GM19463 (cell line): Measurements from ENCODE around the gene RPL22L1.
"Not testable (repeated sequence)": the region's sequence is repeated elsewhere in the genome, so short reads cannot be mapped to it uniquely, and the experiment has no call there.

Source experiments
- ATAC-seq: cut with Tn5 transposase; IDR thresholded peaks from one replicate; pipeline ENCODE4 v1.9.1; 2021; ENCODE audit warnings: mild to moderate bottlenecking, moderate library complexity; ENCODE audit not compliant: unreplicated experiment

Gene RPL22L1

GRCh38 chr3:170884109-170884930 lies 14.3 kb upstream of the RPL22L1 start:
- ATAC-seq = not testable (repeated sequence)

- not testable (repeated sequence) for ATAC-seq
Measured at GRCh38 chr3:170878688-170879087, 8.7 kb upstream of the RPL22L1 start.

GRCh38 chr3:170877311-170877710 lies 7.3 kb upstream of the RPL22L1 start:
- not testable (repeated sequence) for ATAC-seq

GRCh38 chr3:170876537-170876936 lies 6.5 kb upstream of the RPL22L1 start:
- ATAC-seq = no peak

GRCh38 chr3:170869239-170869590 lies 780 bp downstream of the RPL22L1 start:
- no peak for ATAC-seq

- no peak for ATAC-seq
Measured at GRCh38 chr3:170868577-170869238, 1.3 kb downstream of the RPL22L1 start.

- ATAC-seq = no peak
Measured at GRCh38 chr3:170867143-170867937, 2.7 kb downstream of the RPL22L1 start.

GRCh38 chr3:170866499-170866898 lies 3.5 kb downstream of the RPL22L1 start:
- no peak for ATAC-seq

- ATAC-seq = no peak
Measured at GRCh38 chr3:170865209-170866094, 4.5 kb downstream of the RPL22L1 start.

- no peak for ATAC-seq
Measured at GRCh38 chr3:170864525-170865208, 5.3 kb downstream of the RPL22L1 start.

GRCh38 chr3:170863816-170864215 lies 6.2 kb downstream of the RPL22L1 start:
- ATAC-seq = no peak

GRCh38 chr3:170862618-170863374 lies 7.2 kb downstream of the RPL22L1 start:
- ATAC-seq = no peak

GRCh38 chr3:170858599-170858998 lies 11.4 kb downstream of the RPL22L1 start:
- ATAC-seq = no peak

GRCh38 chr3:170852324-170852723 lies 17.7 kb downstream of the RPL22L1 start:
- no peak for ATAC-seq

GRCh38 chr3:170848292-170848917 lies 21.6 kb downstream of the RPL22L1 start:
- ATAC-seq = no peak

- ATAC-seq = no peak
Measured at GRCh38 chr3:170844377-170844776, 25.6 kb downstream of the RPL22L1 start.

GRCh38 chr3:170840291-170840859 lies 29.6 kb downstream of the RPL22L1 start:
- no peak for ATAC-seq

- ATAC-seq = no peak
Measured at GRCh38 chr3:170839518-170840100, 30.4 kb downstream of the RPL22L1 start.
